Hepatocyte (in vitro differentiated cells): ENCODE data around the gene APC2.
A peak's percentile ranks its signal among the peaks of the same experiment; 100 is the strongest.

Experiments used
- CTCF ChIP-seq: fragments of 200-600 bp; sonication (generic); IDR thresholded peaks from 2 replicates; pipeline ENCODE4 v1.5.1; 2016; ENCODE audit warnings: antibody characterized with exemption, mild to moderate bottlenecking; ENCODE audit not compliant: poor library complexity
- EZH2 ChIP-seq: fragments of 200-600 bp; sonication (generic); IDR thresholded peaks from 2 replicates; pipeline ENCODE4 v1.6.1; 2016; ENCODE audit warnings: antibody characterized with exemption, mild to moderate bottlenecking, borderline replicate concordance
- EZH2phosphoT487 ChIP-seq: fragments of 200-600 bp; sonication (generic); IDR thresholded peaks from one replicate; pipeline ENCODE4 v1.6.1; 2018; ENCODE audit warnings: antibody characterized with exemption, mild to moderate bottlenecking, low read depth, moderate library complexity; ENCODE audit not compliant: unreplicated experiment, severe bottlenecking

DNA sequence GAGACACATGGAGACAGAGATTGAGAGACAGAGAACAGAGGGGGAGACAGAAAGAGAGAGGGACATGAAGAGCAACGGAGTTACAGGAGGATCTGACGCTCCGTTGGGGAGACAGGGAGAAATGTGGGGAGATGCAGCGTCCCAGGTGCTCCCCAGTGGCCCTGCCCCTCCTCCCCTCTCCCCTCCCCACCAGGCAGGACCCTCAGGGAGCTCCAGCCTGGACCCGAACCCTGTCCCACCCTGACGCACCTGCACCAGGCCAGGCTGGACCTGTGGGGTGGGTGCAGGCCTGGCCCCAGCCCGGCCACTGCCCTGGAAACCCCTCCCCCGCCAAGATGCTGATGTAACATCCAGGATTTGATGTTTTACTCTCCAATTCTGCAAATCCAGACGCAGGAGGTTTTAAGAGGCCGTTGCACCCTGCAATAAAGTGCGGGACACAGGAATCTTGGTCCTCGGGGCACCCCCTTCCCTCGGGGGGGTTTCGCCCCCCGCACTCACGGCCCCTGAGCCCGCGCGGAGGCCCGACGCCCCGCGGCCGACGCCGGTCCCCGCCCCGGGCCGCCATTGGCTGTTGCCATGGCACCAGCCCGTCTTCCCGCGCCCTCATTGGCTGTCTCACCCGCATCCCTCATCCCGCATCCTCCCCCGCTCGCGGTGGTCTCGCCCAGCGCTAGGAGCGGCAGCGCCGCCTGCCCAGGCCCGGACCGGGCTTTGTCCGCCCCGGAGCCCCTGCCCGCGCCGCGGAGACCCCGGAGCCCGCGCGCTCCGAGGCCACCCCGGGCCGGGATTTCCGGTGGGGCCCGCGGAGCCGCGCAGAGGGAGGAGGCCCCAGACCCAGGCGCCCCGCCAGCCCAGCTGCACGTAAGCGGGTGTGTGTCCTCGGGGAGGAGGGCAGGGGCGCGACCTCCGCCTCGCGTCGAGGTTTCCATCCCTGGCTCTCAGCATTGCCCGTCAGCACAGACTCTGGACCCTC is at the start of gene APC2:
- TF ChIP-seq CTCF (no peak), EZH2 (peak; percentile 86), EZH2phosphoT487 (peak; percentile 72)
